ENCODE measurements around the gene XYLT2. TPM values are rescaled to one million over a fixed set of nuclear protein-coding genes. Genes with fewer than 3 reads are reported as not detected.
A peak's percentile ranks its signal among the peaks of the same experiment; 100 is the strongest.

XYLT2 gene
- total and polyA plus RNA-seq, 2 of the 13 experiments (the other 11 are each of a cell fraction or from before 2014, with no cell fraction given): 17.0 to 22.1 TPM

DNA sequence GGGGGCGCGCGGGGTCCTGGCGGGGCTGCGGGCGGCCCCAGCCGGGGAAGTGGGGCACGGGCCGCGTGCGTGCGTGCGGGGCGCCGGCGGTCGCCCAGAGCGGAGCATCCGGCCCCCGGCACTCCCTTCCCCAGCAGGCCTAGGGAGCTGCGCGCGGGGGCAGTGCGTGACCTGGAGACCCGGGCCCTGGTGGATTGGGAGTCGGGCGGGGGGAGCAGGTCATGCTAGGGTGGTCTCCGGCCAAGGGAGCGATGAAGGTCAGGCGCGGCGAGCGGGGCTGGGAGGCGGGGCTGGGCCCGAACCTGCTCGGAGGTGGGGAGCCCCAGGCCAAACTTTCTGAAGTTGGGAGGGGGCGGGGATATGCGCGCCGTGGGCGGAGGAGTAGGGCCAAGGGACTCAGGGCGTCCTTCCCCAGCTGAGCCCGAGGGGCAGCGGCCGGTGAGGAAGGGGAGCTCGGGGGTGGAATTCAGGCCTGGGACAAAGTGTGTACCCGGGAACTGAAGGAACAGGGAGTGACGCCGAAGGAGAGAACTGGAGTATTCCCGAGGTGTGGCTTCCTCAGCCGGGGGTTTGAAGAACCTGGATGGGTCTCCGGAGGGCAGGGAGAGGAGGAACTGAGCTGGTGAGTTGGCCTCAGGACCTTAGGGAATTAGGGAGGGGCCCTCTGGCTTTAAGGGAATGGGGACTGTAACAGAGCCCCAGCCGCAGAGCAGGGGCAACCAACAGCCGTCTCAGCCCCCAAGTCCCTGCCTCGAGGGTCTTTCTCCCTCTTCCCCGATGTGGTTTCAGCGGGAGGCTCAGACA, 589 bp downstream of the XYLT2 start (continued):
- no peak for TF ChIP-seq ZNF382 (CRISPR knock-in tag; IDR thresholded peaks at IDR 0.05; ENCODE audit: borderline replicate concordance)
- peak; percentile 61; the same call in 1 of the 2 replicates for TF ChIP-seq ZNF33B (CRISPR knock-in tag; IDR thresholded peaks at IDR 0.05)
- no peak for TF ChIP-seq ZNF264 (CRISPR knock-in tag; IDR thresholded peaks at IDR 0.05)
- TF ChIP-seq ZNF263 (CRISPR knock-in tag; IDR thresholded peaks at IDR 0.05): no peak
- 0 out of 2 replicates have a peak, but pooled peaks have one; percentile 12 for TF ChIP-seq NCOA2 (CRISPR knock-in tag; IDR thresholded peaks at IDR 0.05)
- no peak; the same call in none of the 2 replicates for TF ChIP-seq ARNT2 (CRISPR knock-in tag; IDR thresholded peaks at IDR 0.05; ENCODE audit: low read depth)
- TF ChIP-seq ZNF296 (CRISPR knock-in tag; conservative IDR thresholded peaks at IDR 0.05): no peak
- no peak for TF ChIP-seq SAFB2 (CRISPR knock-in tag; IDR thresholded peaks at IDR 0.05; ENCODE audit: borderline replicate concordance, low read depth)
- TF ChIP-seq TOPORS (CRISPR knock-in tag; IDR thresholded peaks at IDR 0.05): no peak
- TF ChIP-seq CCAR2 (optimal IDR thresholded peaks at IDR 0.05; ENCODE audit: low read depth, low read length): no peak
- TF ChIP-seq, protein P1, sequence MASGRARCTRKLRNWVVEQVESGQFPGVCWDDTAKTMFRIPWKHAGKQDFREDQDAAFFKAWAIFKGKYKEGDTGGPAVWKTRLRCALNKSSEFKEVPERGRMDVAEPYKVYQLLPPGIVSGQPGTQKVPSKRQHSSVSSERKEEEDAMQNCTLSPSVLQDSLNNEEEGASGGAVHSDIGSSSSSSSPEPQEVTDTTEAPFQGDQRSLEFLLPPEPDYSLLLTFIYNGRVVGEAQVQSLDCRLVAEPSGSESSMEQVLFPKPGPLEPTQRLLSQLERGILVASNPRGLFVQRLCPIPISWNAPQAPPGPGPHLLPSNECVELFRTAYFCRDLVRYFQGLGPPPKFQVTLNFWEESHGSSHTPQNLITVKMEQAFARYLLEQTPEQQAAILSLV (CRISPR knock-in tag; IDR thresholded peaks at IDR 0.05; ENCODE audit: borderline replicate concordance): 0 out of 2 replicates have a peak, but pooled peaks have one; percentile 7
- TF ChIP-seq, protein P2, sequence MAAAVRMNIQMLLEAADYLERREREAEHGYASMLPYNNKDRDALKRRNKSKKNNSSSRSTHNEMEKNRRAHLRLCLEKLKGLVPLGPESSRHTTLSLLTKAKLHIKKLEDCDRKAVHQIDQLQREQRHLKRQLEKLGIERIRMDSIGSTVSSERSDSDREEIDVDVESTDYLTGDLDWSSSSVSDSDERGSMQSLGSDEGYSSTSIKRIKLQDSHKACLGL (CRISPR knock-in tag; IDR thresholded peaks at IDR 0.05): no peak
- 0 out of 2 replicates have a peak, but pooled peaks have one; percentile 79 for TF ChIP-seq ZNF224 (CRISPR knock-in tag; IDR thresholded peaks at IDR 0.05)
- TF ChIP-seq TCF12 (IDR thresholded peaks at IDR 0.05): no peak
- no peak for TF ChIP-seq TCF12 (CRISPR knock-in tag; IDR thresholded peaks at IDR 0.05)
- TF ChIP-seq GLI4 (CRISPR knock-in tag; IDR thresholded peaks at IDR 0.05; ENCODE audit: borderline replicate concordance): no peak
- peak; percentile 75 for TF ChIP-seq PHF8 (CRISPR knock-in tag; IDR thresholded peaks at IDR 0.05)
- no peak for TF ChIP-seq FIP1L1 (IDR thresholded peaks at IDR 0.05; ENCODE audit: borderline replicate concordance, insufficient read depth, low read depth, low read length)
- peak; percentile 65 for TF ChIP-seq KDM2A (CRISPR knock-in tag; IDR thresholded peaks at IDR 0.05; ENCODE audit: borderline replicate concordance, low read depth)
- TF ChIP-seq SP1 (IDR thresholded peaks at IDR 0.05): no peak
- peak; percentile 4 for TF ChIP-seq SP1 (CRISPR knock-in tag; IDR thresholded peaks at IDR 0.05)
- TF ChIP-seq, protein P3, sequence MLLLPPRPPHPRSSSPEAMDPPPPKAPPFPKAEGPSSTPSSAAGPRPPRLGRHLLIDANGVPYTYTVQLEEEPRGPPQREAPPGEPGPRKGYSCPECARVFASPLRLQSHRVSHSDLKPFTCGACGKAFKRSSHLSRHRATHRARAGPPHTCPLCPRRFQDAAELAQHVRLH (CRISPR knock-in tag; IDR thresholded peaks at IDR 0.05; ENCODE audit: borderline replicate concordance, low read depth): 0 out of 2 replicates have a peak, but pooled peaks have one; percentile 59
- TF ChIP-seq JDP2 (CRISPR knock-in tag; IDR thresholded peaks at IDR 0.05; ENCODE audit: borderline replicate concordance): 0 out of 2 replicates have a peak, but pooled peaks have one; percentile 2
- no peak for TF ChIP-seq RBM39 (IDR thresholded peaks at IDR 0.05; ENCODE audit: low read depth, low read length, poor library complexity, severe bottlenecking)

Data from HepG2 (cell line).